Dendritic cell treated with granulocyte-macrophage colony-stimulating factor and Interleukin-4, amounts not matched to agents 40 ng/mL and 50 ng/mL, for 4 days (primary cell): Measurements from ENCODE around the gene GADD45A.

Experiments
- H3K27ac Mint-ChIP-seq: one replicate; pipeline ENCODE4 v1.8.0; 2022; ENCODE audit warnings: mild to moderate bottlenecking, mixed read lengths
- H3K27me3 Mint-ChIP-seq: one replicate; pipeline ENCODE4 v1.8.0; 2022; ENCODE audit warnings: mild to moderate bottlenecking, mixed read lengths
- H3K36me3 Mint-ChIP-seq: one replicate; pipeline ENCODE4 v1.8.0; 2022; ENCODE audit warnings: low read depth, mixed read lengths
- H3K4me1 Mint-ChIP-seq: one replicate; pipeline ENCODE4 v1.8.0; 2022; ENCODE audit warnings: low read depth, mixed read lengths
- H3K4me3 Mint-ChIP-seq: one replicate; pipeline ENCODE4 v1.8.0; 2022; ENCODE audit warnings: mild to moderate bottlenecking, moderate library complexity, mixed read lengths
- H3K9me3 Mint-ChIP-seq: one replicate; pipeline ENCODE4 v1.8.0; 2022; ENCODE audit warnings: mixed read lengths
- intact Hi-C: fragments of 100-400 bp; cut with micrococcal nuclease; formaldehyde crosslinking; loops from one replicate; pipeline ENCODE4 v1.15.0; 2022

The GADD45A gene

GRCh38 chr1:67685067-67685557, at the start of gene GADD45A:
Gene GADD45A (plus strand): TSS chr1:67685201. CDS start chr1:67685495, 294 bp downstream.
- Mint-ChIP-seq H3K27ac (peak within 1 kb of the TSS; percentile 89), H3K27me3 (no peaks in the 10 kb centered on the region), H3K4me3 (peak within 1 kb of the TSS; percentile 92), H3K9me3 (no peaks in the 10 kb centered on the region), H3K4me1 (peaks cover 50% of the 10 kb centered on the region), H3K36me3 (peaks cover 32% of the 10 kb centered on the region)
- intact Hi-C loops = loop anchor here (5.0 to 10.0 kb wide), 2 partner anchors 123 to 150 kb away; no protein-coding TSS in a partner anchor

GRCh38 chr1:67636146-67636545, 48.9 kb upstream of the GADD45A start:
- peak overlapping the region; percentile 25 for H3K27ac Mint-ChIP-seq
- H3K4me1 Mint-ChIP-seq = peaks cover 18% of the 10 kb centered on the region
- H3K4me3 Mint-ChIP-seq = no peak overlapping the region
- no peaks in the 10 kb centered on the region for H3K27me3 Mint-ChIP-seq
- H3K9me3 Mint-ChIP-seq = no peaks in the 10 kb centered on the region
- intact Hi-C loops = no loop called here
- no peaks in the 10 kb centered on the region for H3K36me3 Mint-ChIP-seq

- Mint-ChIP-seq H3K9me3 (no peaks in the 10 kb centered on the region), H3K27ac (no peak overlapping the region), H3K36me3 (no peaks in the 10 kb centered on the region), H3K4me1 (peaks cover 16% of the 10 kb centered on the region), H3K27me3 (no peaks in the 10 kb centered on the region), H3K4me3 (no peak overlapping the region)
- intact Hi-C loops = no loop called here
Measured at GRCh38 chr1:67639361-67639760, 45.6 kb upstream of the GADD45A start.

GRCh38 chr1:67642629-67643028, 42.4 kb upstream of the GADD45A start:
- no peak overlapping the region for H3K27ac Mint-ChIP-seq

GRCh38 chr1:67644566-67644965, 40.4 kb upstream of the GADD45A start:
- Mint-ChIP-seq H3K4me3 (no peak overlapping the region), H3K9me3 (no peaks in the 10 kb centered on the region), H3K27ac (no peak overlapping the region), H3K27me3 (peaks cover 3% of the 10 kb centered on the region), H3K4me1 (no peaks in the 10 kb centered on the region), H3K36me3 (no peaks in the 10 kb centered on the region)
- intact Hi-C loops = no loop called here

More at GRCh38 chr1:67642629-67643028, 42.4 kb upstream of the GADD45A start:
- intact Hi-C loops = no loop called here
- Mint-ChIP-seq H3K9me3 (no peaks in the 10 kb centered on the region), H3K4me1 (no peaks in the 10 kb centered on the region), H3K27me3 (no peaks in the 10 kb centered on the region), H3K36me3 (no peaks in the 10 kb centered on the region), H3K4me3 (no peak overlapping the region)

- Mint-ChIP-seq H3K9me3 (no peaks in the 10 kb centered on the region), H3K4me1 (no peaks in the 10 kb centered on the region), H3K27me3 (peaks cover 3% of the 10 kb centered on the region), H3K4me3 (no peak overlapping the region), H3K36me3 (no peaks in the 10 kb centered on the region), H3K27ac (no peak overlapping the region)
- intact Hi-C loops = no loop called here
Measured at GRCh38 chr1:67645495-67646144, 39.4 kb upstream of the GADD45A start.

GRCh38 chr1:67646145-67647035, 38.6 kb upstream of the GADD45A start:
- H3K27ac Mint-ChIP-seq = no peak overlapping the region
- H3K4me1 Mint-ChIP-seq = no peaks in the 10 kb centered on the region
- intact Hi-C loops = no loop called here
- no peaks in the 10 kb centered on the region for H3K9me3 Mint-ChIP-seq
- H3K36me3 Mint-ChIP-seq = no peaks in the 10 kb centered on the region
- H3K4me3 Mint-ChIP-seq = no peak overlapping the region
- peaks cover 3% of the 10 kb centered on the region for H3K27me3 Mint-ChIP-seq

- no peaks in the 10 kb centered on the region for H3K4me1 Mint-ChIP-seq
- H3K9me3 Mint-ChIP-seq = no peaks in the 10 kb centered on the region
Measured at GRCh38 chr1:67647036-67647798, 37.8 kb upstream of the GADD45A start.

GRCh38 chr1:67647814-67648358, 37.1 kb upstream of the GADD45A start:
- intact Hi-C loops = no loop called here
- Mint-ChIP-seq H3K27ac (no peak overlapping the region), H3K27me3 (peaks cover 3% of the 10 kb centered on the region), H3K36me3 (no peaks in the 10 kb centered on the region), H3K9me3 (no peaks in the 10 kb centered on the region), H3K4me3 (no peak overlapping the region), H3K4me1 (peaks cover 2% of the 10 kb centered on the region)

More at GRCh38 chr1:67647036-67647798, 37.8 kb upstream of the GADD45A start:
- Mint-ChIP-seq H3K36me3 (no peaks in the 10 kb centered on the region), H3K4me3 (no peak overlapping the region), H3K27ac (no peak overlapping the region), H3K27me3 (peaks cover 3% of the 10 kb centered on the region)
- intact Hi-C loops = no loop called here

GRCh38 chr1:67648582-67649326, 36.2 kb upstream of the GADD45A start:
- Mint-ChIP-seq H3K4me3 (no peak overlapping the region), H3K27ac (no peak overlapping the region), H3K4me1 (peaks cover 10% of the 10 kb centered on the region), H3K9me3 (no peaks in the 10 kb centered on the region), H3K27me3 (peaks cover 5% of the 10 kb centered on the region), H3K36me3 (no peaks in the 10 kb centered on the region)
- intact Hi-C loops = no loop called here

- H3K4me3 Mint-ChIP-seq = no peak overlapping the region
- no peaks in the 10 kb centered on the region for H3K9me3 Mint-ChIP-seq
- intact Hi-C loops = no loop called here
- H3K27me3 Mint-ChIP-seq = peaks cover 5% of the 10 kb centered on the region
- H3K36me3 Mint-ChIP-seq = no peaks in the 10 kb centered on the region
- H3K4me1 Mint-ChIP-seq = peaks cover 10% of the 10 kb centered on the region
- H3K27ac Mint-ChIP-seq = no peak overlapping the region
Measured at GRCh38 chr1:67650061-67650460, 34.9 kb upstream of the GADD45A start.

- intact Hi-C loops = no loop called here
- peaks cover 10% of the 10 kb centered on the region for H3K4me1 Mint-ChIP-seq
- peaks cover 5% of the 10 kb centered on the region for H3K27me3 Mint-ChIP-seq
- no peak overlapping the region for H3K4me3 Mint-ChIP-seq
- H3K27ac Mint-ChIP-seq = no peak overlapping the region
- H3K36me3 Mint-ChIP-seq = no peaks in the 10 kb centered on the region
- H3K9me3 Mint-ChIP-seq = no peaks in the 10 kb centered on the region
Measured at GRCh38 chr1:67651031-67651430, 34.0 kb upstream of the GADD45A start.

GRCh38 chr1:67652800-67653199, 32.2 kb upstream of the GADD45A start:
- Mint-ChIP-seq H3K27ac (no peak overlapping the region), H3K4me1 (peaks cover 10% of the 10 kb centered on the region), H3K27me3 (peaks cover 5% of the 10 kb centered on the region), H3K36me3 (no peaks in the 10 kb centered on the region), H3K4me3 (no peak overlapping the region), H3K9me3 (no peaks in the 10 kb centered on the region)
- intact Hi-C loops = no loop called here
